Smooth muscle cell (in vitro differentiated cells): Measurements from ENCODE around the gene BCAS4. TPM values are rescaled to one million over a fixed set of nuclear protein-coding genes. Genes with fewer than 3 reads are reported as not detected.

Experiments
- DNase-seq: peaks from one replicate; lab custom pipeline; 2025; ENCODE audit not compliant: unreplicated experiment; lab: John Stamatoyannopoulos, UW
- H2AFZ ChIP-seq: fragments of 200-600 bp; sonication (generic); 2 replicates; pipeline ENCODE4 v1.6.0; 2016; ENCODE audit warnings: antibody characterized with exemption, low read depth, mild to moderate bottlenecking
- H3F3A ChIP-seq: fragments of 200-600 bp; sonication (generic); 2 replicates; pipeline ENCODE4 v1.6.0; 2017; ENCODE audit warnings: antibody characterized with exemption, low read depth
- H3K27ac ChIP-seq: fragments of 200-600 bp; sonication (generic); 2 replicates; pipeline ENCODE4 v1.5.1; 2016; ENCODE audit warnings: low read depth, mild to moderate bottlenecking
- H3K27me3 ChIP-seq: fragments of 200-600 bp; sonication (generic); 2 replicates; pipeline ENCODE4 v1.6.1; 2016; ENCODE audit warnings: low read depth, mild to moderate bottlenecking
- H3K36me3 ChIP-seq: fragments of 200-600 bp; sonication (generic); 2 replicates; pipeline ENCODE4 v1.5.1; 2016; ENCODE audit warnings: low read depth
- H3K4me1 ChIP-seq: fragments of 200-600 bp; sonication (generic); 2 replicates; pipeline ENCODE4 v1.5.1; 2016; ENCODE audit warnings: low read depth
- H3K4me2 ChIP-seq: fragments of 200-600 bp; sonication (generic); 2 replicates; pipeline ENCODE4 v1.6.0; 2016; ENCODE audit warnings: mild to moderate bottlenecking
- H3K4me3 ChIP-seq: fragments of 200-600 bp; sonication (generic); 2 replicates; pipeline ENCODE4 v1.5.1; 2016; ENCODE audit warnings: mild to moderate bottlenecking
- H3K79me2 ChIP-seq: fragments of 200-600 bp; sonication (generic); 2 replicates; pipeline ENCODE4 v1.6.0; 2016; ENCODE audit warnings: low read depth, mild to moderate bottlenecking
- H3K9ac ChIP-seq: fragments of 200-600 bp; sonication (generic); 2 replicates; pipeline ENCODE4 v1.6.0; 2016; ENCODE audit warnings: low read depth
- H3K9me3 ChIP-seq: fragments of 200-600 bp; sonication (generic); replicated peaks from 2 replicates; pipeline ENCODE4 v1.5.1; 2016; ENCODE audit warnings: low read depth
- H4K20me1 ChIP-seq: fragments of 200-600 bp; sonication (generic); 2 replicates; pipeline ENCODE4 v1.6.0; 2016; ENCODE audit warnings: low read depth
- CTCF ChIP-seq: fragments of 200-600 bp; sonication (generic); IDR thresholded peaks from 2 replicates; pipeline ENCODE4 v1.5.1; 2017; ENCODE audit warnings: borderline replicate concordance, mild to moderate bottlenecking, antibody characterized with exemption; ENCODE audit not compliant: insufficient read depth, poor library complexity, severe bottlenecking
- WGBS: methylation state at CpG from one replicate; pipeline ENCODE4 v1.1.7; 2016; ENCODE audit warnings: low lambda C conversion rate; 5-methylcytosine and 5-hydroxymethylcytosine counted together
- polyA plus RNA-seq: library from polyadenylated mRNA; unstranded; fragments of >200 nt; fragmentation: Nextera tagmentation; extraction: Ambion mirVana; gene quantifications from 2 replicates; pipeline ENCODE4 v1.2.1, GENCODE V29; 2016
- total RNA-seq: library from RNA; depleted of rRNA; stranded (reverse); fragments of >200 nt; gene quantifications from 2 replicates; pipeline ENCODE4 v1.2.3, GENCODE V29; 2014

Gene BCAS4
- total and polyA plus RNA-seq, 2 experiments from 2014 or later: 5.3 to 14.1 TPM

GRCh38 chr20:50804437-50805348 is 9.8 kb downstream of the BCAS4 start:
- Histone ChIP-seq H4K20me1 (no peaks in the 10 kb centered on the region), H3K4me2 (no peak overlapping the region), H3K4me1 (no peaks in the 10 kb centered on the region), H3F3A (no peaks in the 10 kb centered on the region), H3K4me3 (no peak overlapping the region), H3K27me3 (no peaks in the 10 kb centered on the region), H3K9me3 (no peaks in the 10 kb centered on the region), H3K9ac (no peak overlapping the region), H3K27ac (no peak overlapping the region), H3K36me3 (no peaks in the 10 kb centered on the region), H2AFZ (no peak overlapping the region), H3K79me2 (no peaks in the 10 kb centered on the region)
- DNase-seq: no peak
- no peak for TF ChIP-seq CTCF
- whole genome bisulfite sequencing: 84% methylated on average over 11 of the region's 11 CpGs

GRCh38 chr20:50805349-50805684 is 10.5 kb downstream of the BCAS4 start:
- no peaks in the 10 kb centered on the region for H3K36me3 ChIP-seq
- H3K9ac ChIP-seq: no peak overlapping the region
- no peak for DNase-seq
- TF ChIP-seq CTCF: no peak
- no peaks in the 10 kb centered on the region for H3K9me3 ChIP-seq
- no peaks in the 10 kb centered on the region for H4K20me1 ChIP-seq
- H2AFZ ChIP-seq: no peak overlapping the region
- no peak overlapping the region for H3K4me2 ChIP-seq
- no peak overlapping the region for H3K4me3 ChIP-seq
- H3F3A ChIP-seq: no peaks in the 10 kb centered on the region
- no peaks in the 10 kb centered on the region for H3K27me3 ChIP-seq
- no peaks in the 10 kb centered on the region for H3K79me2 ChIP-seq
- WGBS: 87% methylated on average over 1 of the region's 1 CpG
- no peak overlapping the region for H3K27ac ChIP-seq
- H3K4me1 ChIP-seq: no peaks in the 10 kb centered on the region

GRCh38 chr20:50806126-50806768 is 11.4 kb downstream of the BCAS4 start:
- H3K79me2 ChIP-seq: no peaks in the 10 kb centered on the region
- no peak overlapping the region for H3K9ac ChIP-seq
- H3K27ac ChIP-seq: no peak overlapping the region
- no peaks in the 10 kb centered on the region for H4K20me1 ChIP-seq
- no peaks in the 10 kb centered on the region for H3K9me3 ChIP-seq
- no peaks in the 10 kb centered on the region for H3K36me3 ChIP-seq
- H3F3A ChIP-seq: no peaks in the 10 kb centered on the region
- H3K4me1 ChIP-seq: no peaks in the 10 kb centered on the region
- no peak for TF ChIP-seq CTCF
- no peak overlapping the region for H3K4me3 ChIP-seq
- no peak overlapping the region for H2AFZ ChIP-seq
- H3K4me2 ChIP-seq: no peak overlapping the region
- 92% methylated on average over 5 of the region's 5 CpGs for WGBS
- no peak for DNase-seq
- H3K27me3 ChIP-seq: no peaks in the 10 kb centered on the region
